Measurements from ENCODE around the gene CLEC3B.

Gene CLEC3B

DNA sequence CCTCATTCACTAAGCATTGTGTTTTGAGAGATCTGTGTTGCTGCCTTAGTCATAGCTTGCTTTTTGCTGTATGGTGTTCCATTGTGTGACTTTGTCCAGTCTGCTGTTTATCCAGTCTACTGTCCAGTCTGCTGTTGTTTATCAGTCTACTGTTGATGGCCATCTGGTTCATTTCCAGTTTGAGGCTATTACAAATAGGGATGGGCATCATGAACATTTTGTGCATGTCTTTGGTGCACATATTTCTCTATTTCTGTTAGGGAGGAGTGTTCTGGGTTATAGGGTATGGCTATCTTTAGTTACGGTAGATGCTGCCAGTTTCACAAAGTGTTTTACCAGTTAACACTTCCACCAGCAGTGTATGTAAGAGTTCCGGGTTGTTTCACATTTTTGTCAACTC, 22.2 kb upstream of the CLEC3B start:
- no peak for DNase-seq (ENCODE audit: low spot score)

DNA sequence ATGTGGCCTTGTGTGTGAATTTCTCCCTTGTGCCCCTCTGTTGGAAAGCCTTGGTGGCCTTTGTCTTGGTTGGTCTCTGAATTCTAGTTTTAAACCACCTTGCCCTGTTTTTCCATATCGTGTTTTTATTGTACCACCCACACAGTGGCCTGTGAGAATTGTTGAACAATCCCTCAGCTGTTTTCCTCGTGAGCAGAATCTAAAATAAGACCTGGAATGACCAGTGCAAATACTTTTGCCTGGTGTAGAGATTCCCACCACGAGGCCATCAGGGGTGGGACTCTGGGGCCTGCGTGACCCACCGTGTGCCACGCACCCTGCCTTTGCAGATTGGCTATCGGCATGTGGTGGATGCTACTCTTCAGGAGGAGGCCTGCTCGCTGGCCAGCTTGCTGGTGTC, 19.0 kb upstream of the CLEC3B start:
- DNase-seq (ENCODE audit: low spot score), result no peak

DNA sequence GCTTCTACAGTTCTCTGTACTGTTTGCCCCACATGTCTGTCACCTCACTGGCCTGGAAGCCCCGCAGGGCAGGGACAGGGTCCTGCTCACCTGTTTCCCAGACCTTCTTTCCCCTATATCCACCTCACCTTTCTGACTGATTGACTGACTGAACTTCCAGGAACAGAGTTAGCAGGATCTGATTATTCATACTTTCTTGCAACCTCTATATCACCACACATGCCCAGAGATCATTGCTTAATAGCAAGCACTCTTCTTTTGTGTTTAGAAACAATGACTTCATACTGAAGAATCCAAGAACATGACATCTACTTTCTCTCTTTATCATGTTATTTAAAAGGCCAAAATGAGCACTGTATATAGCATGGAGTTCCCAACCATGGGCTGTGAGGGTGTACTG, 18.0 kb upstream of the CLEC3B start:
- DNase-seq (ENCODE audit: low spot score), result no peak

DNA sequence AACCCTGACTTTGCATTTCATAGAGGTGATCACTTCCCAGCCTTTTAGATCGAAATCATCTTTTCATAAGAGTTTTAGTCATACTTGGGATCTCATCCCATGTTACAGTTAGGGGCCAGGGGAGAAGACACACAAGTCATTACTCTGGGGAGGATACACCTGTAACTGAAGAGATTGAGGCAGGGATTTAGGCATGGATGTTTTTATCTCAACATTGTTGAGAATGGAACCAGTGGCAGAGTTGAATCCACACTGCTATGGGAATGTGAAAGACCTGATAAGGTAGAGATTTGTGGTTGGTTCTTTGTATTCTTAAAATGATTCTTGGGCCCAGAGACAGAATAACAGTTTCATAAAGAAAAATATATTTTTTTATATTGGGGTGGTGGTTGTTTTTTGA, 16.2 kb upstream of the CLEC3B start:
- DNase-seq (ENCODE audit: low spot score), result no peak

DNA sequence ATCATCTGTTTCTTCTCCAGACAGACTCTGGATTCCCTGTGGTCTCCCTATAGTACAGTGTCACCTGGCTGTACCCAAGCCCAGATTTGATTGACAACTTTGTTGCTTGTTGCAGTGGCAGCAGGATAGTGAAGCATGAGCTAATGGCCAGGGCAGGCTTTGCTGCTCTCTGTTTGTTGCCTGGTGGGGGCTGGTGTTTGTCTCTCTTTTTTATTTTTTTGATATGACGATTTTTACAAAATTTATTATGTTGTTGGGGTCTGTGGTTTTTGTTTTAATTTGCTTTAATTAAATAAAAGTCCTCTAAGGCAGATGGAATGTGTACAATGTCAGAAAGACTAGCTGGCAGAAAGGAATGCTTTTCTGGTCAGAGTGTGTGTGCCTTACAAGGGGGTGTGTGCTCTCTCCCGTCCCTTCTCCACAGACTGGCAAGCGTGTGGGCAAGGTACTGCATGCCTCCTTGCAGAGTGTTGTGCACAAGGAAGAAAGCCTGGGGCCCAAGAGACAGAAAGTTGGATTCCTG, 15.2 kb upstream of the CLEC3B start:
- no peak for DNase-seq (ENCODE audit: low spot score)

DNA sequence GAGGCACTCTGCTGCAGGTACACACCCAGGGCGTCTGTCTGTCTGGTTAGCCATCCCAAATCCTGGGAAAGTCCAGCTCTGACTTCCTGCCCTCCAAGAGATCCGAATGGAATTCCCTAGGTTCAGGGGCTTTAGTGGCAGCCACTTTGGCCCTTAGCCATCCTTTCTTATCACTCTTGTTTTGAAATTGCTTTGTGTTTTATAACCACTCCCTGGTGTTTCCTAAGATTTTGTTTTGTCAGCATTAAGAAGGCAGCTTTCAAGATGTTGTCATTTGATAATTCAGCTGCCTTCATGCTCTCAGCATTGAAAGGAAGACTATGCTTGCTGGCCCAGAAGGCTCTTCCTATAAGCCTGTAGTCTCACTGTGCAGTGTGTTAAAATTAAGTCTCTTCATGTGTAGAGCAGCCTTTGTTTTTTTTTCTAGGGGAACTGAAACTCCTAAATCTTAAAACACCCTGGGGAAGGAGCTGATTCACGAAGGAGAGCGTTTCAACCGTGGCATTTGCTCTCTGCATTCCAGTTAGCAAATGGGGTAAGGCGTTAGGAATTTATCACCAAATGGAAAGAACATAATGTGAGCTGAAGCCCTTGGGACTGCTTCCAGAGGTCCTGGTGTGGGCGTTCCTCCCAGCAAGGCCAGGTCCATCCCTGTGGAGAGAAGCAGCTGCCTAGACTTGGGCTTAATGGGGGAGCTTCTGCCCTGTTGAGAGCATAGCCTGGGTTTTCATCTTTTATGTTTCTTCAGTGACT, 14.2 kb upstream of the CLEC3B start:
- DNase-seq (ENCODE audit: low spot score), result no peak

DNA sequence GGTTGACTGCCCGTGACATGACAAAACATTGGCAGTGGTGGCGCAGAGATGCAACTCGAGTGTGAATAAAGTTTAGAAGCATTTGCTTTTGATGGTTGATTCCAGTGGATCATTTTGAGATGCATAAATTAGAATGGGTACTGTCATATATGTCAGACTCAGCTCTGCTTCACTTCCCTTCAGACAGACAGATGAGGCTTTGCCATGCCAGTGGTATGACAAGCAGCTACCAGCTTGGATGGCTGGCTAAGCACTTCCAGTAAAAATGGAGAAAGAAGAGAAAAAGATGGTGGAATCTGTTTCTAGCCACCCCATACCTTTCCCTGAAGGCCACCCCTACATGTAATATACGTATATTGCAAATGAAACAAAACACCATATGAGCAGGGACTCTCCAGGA, 13.5 kb upstream of the CLEC3B start:
- DNase-seq (ENCODE audit: low spot score), result no peak

DNA sequence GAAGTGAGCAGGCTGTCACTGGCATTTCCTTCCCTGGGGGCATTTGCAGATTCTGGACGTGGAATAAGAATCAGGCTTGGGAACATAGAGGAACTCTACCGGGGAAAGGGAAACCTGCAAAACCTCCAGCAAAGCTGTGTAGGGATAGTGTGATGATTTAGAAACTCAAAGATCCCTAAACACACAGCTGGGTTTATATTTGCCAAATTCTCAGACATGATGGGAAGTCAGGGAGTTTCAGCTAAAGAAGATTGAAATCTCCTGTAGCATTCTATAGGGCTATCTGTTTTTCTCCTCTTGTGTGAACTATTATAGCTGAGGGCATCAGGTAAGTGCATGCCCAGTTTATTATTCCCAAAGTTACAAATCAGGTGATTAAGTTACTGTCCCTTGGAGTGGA, 9.2 kb upstream of the CLEC3B start:
- no peak for DNase-seq (ENCODE audit: low spot score)

DNA sequence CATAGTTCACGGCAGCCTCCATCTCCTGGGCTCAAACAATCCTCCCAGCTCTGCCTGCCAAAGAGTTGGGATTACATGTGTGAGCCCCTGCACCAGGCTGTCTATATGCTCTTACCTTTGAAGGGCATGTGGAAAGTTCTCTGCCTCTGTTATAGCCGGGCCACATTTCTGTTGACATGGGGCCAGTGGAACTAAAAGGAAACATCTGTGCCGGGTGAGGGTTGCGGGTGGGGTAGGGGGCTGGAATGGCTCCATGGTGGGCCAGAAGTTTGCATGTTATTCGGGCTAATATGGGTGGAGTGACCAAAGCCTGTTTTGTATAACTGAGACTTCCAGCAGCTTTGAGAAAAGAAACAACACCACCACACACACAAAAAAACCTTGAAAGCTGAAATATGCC, 8.3 kb upstream of the CLEC3B start:
- no peak for DNase-seq (ENCODE audit: low spot score)

DNA sequence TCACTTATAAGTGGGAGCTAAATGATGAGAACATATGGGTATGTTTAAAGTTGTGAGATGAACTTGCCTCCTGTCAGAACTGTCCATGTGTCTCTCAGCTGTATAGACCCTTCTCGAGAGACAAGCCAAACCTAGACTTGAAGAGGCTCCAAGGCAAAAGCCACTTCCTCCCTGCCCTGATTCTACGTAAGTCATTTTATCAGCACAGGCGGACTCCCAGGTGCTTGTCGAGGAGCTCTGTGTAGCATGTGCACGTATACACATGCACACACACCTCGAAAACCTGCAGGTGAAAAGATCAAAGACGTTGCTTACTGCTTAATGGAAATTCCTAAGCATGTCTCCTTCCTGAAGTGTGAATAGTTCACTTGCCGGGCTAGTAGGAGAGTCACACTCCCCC, 5.6 kb upstream of the CLEC3B start:
- DNase-seq (ENCODE audit: low spot score), result no peak

DNA sequence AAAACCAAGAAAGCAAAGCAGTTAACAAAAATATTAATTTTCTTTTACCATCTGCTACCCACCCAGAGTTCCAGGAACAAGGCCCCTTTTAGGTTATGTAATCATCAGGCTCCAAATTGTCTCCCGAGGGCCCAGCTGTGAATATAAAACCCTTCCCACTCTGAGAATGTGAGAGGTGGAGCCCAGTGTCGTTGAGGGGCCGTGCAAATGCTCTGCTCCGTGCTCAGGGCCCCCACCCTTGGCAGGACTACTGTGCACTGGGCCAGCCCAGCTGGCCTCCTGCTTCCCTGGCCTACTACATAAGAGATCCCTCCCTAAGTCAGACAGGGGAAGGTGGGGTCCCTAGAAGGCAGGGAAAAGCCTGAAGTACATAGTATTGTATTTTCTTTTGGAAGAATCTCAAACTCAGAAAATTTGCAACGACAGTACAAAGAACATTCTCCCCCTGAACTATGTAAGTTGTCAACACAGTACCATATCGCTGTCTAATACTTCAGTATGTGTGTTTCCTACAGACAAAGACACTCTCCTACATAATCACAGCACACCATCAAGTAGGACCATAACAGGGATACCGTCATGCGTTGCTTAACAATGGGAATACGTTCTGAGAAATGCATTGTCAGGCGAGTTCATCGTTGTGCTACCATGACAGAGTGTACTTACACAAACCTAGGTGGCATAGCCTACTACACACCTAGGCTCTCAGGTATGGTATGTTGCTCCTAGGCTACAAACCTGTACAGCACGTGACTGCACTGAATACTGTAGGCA, 4.4 kb upstream of the CLEC3B start:
- no peak for DNase-seq (ENCODE audit: low spot score)

DNA sequence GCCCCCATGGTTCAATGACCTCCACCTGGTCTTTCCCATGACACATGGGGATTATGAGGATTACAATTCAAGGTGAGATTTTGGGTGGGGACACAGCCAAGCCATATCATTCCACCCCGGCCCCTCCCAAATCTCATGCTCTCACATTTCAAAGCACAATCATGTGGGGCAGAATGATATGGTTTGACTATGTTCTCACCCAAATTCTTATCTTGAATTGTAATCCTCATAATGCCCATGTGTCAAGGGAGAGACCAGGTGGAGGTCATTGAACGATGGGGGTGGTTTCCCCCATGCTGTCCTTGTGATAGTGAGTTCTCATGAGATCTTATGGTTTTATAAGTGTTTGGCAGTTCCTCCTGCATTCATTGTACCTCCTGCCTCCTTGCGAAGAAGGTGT, 2.4 kb upstream of the CLEC3B start:
- no peak for DNase-seq (ENCODE audit: low spot score)

DNA sequence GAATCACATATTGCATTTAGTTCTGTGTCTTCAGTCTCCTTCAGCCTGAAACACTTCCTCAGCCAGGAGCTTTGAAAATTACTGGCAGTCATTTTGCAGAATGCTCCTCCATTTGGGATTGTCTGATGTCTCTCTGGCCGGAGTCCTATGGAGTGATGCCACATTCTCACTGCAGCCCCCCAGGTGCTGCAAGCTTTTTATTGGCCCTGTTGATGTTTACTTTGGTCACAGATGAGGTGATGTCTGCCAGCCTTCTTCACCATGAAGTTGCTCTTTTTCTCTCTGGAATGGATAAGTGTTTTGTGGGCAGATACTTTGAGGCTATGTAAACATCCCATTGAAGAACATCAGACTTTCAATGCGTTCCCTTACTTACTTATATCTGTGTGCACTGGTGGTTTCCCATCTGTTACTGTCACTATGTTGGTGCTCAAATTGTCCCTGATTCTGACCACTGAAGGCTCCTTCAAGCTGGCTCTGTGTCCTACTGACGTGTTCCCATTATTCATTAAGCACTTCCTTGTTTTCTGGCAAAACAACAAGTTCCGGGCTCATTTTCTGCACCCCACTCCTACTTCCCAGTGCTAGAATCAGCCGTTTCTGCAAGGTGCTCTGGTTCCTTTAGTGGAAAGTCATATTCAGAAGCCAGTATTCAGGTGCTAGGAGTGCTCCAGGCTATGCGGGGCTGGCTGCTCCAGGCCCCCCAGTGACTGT, 1.4 kb upstream of the CLEC3B start:
- no peak for DNase-seq (ENCODE audit: low spot score)

DNA sequence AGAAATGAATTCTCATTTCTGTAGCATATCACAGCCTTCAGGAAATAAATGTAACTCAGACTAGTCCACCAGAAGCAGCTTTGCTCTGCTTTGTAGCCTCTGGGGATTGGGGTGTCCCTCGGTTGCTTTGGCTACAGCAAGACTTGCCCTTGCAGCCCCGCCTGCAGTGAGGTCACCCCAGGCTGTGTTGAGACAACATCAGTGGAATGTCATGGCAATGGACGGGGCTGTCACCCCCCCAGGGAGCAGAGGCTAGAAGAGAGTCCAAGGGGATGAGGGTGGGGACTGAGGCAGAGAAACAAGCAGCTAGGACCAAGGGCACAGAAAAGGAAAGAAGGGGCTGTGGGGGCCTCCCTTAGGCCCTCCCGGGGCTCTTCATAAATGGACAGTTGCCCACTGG, 854 bp downstream of the CLEC3B start:
- no peak for DNase-seq (ENCODE audit: low spot score)

DNA sequence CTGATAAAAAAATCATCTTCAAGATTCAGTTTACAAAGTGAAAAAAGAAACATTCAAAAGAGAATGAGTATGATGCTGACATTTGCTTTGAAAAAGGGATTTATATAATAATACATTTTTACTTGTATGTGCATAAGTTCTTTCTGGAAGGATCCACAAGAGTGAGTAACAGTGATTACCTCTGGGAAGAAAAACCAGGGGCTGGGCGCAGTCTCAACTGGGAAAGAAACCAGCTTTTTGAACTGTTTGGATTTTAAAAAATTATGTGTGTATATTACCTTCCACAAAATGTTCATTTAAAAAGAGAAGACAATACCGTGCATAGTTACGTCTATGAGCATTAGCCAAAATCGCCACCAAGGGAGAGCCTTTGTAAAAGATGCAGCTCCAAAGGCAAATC, 1.3 kb downstream of the CLEC3B start:
- no peak for DNase-seq (ENCODE audit: low spot score)

DNA sequence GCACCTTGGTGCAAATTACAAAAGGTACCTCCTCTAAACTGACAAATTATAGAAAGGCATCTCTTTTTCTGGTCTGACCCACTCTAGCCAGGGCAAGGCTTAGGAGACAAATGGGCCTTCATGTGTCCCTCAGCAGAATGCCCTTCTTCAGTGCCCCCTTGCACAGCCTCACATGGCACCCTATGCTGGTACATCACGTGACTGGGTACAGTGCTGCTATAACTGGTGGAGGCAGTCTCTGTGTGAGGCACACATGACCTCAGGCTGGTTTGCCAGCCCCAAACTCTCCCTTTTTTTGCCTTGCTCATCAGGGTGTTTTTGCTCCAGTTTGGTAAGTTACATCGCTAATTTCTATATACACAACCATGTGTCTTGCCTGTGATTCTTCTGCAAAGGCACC, 3.1 kb downstream of the CLEC3B start:
- DNase-seq (ENCODE audit: low spot score), result no peak

DNA sequence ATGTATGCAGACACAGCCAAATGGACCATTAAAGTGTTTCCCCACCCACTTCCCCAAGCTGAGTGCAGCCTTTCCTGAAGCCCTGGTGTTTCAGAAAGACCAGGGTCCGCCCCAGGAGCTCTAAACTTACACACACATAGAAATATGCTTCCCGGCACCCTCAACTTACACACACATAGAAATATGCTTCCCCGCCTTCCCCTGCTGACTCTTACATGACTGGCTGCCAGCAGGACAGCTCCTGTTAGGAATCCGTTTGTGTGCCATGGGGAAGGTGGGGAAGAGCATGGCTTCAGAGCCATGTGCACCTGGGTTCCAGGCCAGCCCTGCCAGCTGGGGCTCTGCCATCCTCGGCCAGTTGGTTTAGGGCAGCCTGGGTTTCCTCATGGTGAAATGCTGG, 3.6 kb downstream of the CLEC3B start:
- DNase-seq (ENCODE audit: low spot score), result no peak

DNA sequence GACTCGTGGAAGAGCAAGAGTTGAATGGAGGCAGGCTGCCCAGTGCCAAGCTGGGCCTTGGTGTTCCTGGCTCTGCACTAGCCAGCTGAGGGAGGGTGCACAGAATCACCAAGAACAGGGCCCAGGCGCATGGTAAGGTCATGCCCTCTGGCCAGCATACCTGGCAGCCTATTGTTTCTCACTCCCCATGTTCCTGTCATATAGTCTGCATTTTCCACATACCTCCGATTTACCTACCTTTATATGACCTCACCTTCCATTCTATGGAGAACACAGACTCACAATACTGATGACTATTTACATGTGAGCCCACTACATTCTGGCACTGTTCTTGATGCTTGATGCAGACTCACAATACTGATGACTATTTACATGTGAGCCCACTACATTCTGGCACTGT, 5.4 kb downstream of the CLEC3B start:
- DNase-seq (ENCODE audit: low spot score), result no peak

DNA sequence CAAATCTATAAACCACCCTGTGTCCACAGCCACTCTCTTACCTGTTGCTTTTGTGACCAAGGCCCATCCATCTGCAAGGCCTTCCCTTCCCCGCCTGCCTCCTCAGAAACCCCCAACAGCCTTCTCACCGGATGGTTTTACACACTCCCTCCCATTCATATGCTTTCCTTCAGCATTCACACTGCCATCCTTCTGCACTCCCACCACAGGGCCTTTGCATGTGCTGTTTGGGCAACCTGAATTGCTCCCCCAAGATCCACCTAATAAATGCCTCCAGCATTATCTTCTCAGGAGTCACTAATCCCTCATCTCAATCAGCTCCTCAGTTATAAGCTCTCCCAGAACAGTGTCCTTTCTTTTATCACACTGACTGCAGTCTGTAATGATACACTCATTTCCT, 6.0 kb downstream of the CLEC3B start:
- DNase-seq (ENCODE audit: low spot score), result no peak

DNA sequence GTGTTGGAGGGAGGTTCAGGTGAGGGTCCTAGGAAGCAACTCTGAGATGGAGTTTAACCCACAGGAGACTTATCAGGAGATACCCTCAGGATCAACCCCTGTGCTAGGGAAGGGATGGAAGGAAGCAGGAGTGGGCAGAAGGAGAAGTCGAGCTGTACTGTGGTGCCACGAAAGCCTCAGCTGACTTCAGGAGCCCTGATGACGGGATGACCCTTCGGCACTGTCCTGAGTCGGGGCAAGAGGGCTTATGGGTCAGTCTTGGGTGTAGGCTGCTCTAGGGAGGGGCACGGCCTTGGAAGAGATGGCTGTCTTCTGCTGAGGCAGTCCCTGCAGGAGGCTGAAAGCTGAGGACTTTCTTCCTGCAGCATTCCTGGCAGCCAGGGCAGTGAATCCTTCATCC, 7.7 kb downstream of the CLEC3B start:
- no peak for DNase-seq (ENCODE audit: low spot score)

DNA sequence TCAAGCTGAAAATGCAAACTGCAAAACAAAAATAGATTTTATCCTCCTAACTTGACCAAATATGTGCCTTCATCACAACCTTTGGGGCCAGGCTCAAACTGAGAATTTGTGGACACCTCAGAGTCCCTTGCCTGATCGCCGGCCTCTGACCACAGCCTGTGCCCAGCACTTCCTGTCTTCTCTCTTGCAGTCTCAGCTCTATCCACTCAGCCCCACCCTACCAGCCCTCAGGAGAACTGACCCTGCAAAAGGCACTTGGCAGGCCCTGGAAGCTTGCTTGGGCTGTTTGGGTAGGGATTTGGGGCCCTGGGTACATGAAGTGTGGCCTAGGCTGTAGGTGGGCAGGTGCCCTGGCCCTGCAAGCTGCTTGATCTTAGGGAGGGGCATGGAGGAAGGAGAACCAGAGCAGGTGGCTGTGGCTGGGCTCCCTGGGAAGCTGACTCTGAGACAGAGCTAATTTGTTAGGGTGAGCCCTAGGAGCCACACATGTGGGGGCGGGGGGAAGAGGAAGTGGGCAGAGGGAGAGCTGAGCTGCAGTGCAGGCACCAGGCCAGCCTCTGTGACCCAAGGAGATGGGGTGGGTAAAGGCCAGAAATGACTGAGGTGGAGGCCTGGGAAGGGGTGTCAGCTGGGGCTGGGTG, 8.6 kb downstream of the CLEC3B start:
- DNase-seq (ENCODE audit: low spot score), result no peak

Data from hematopoietic multipotent progenitor cell treated with erythropoietin and hydrocortisone succinate and interleukin-3 and kit ligand, for 17 days (in vitro differentiated cells).